ENCODE results near the gene TXNRD2. TPM values are rescaled to one million over a fixed set of nuclear protein-coding genes. Genes with fewer than 3 reads are reported as not detected.

The TXNRD2 gene
- total and polyA plus RNA-seq, 2 donors (not counting 1 experiment from before 2014, with no cell fraction given) = 24.8 to 36.2 TPM

GRCh38 chr22:19961201-19961580, 19.6 kb upstream of the TXNRD2 start:
- TF ChIP-seq CTCF (IDR thresholded peaks at IDR 0.05) = no peak
- TF ChIP-seq EZH2 (IDR thresholded peaks at IDR 0.05; ENCODE audit: borderline replicate concordance, insufficient read depth, low read depth, low read length, poor library complexity, severe bottlenecking) = no peak
- H3K9me3 Mint-ChIP-seq (ENCODE audit: insufficient read depth) = no peaks in the 10 kb centered on the region
- no peak overlapping the region for H3K4me3 Mint-ChIP-seq
- DNase-seq (no peak), ATAC-seq (ENCODE audit: low read depth) (no peak)
- intact Hi-C loops (cut with micrococcal nuclease) = no loop called here
- no peak overlapping the region for H3K4me2 ChIP-seq (replicated peaks; ENCODE audit: low read depth, low read length, poor library complexity, severe bottlenecking)
- no peaks in the 10 kb centered on the region for H3K4me1 ChIP-seq (ENCODE audit: control insufficient read depth in 2 of 2, insufficient read depth in 2 of 2, low read length in 2 of 2)
- H3K9me3 ChIP-seq (ENCODE audit: control extremely low read depth in 1 of 3, control insufficient read depth in 2 of 3, insufficient read depth in 1 of 3, low read length in 2 of 3) = peaks cover 0 to 3% (median 0%) of the 10 kb centered on the region in 3 donors
- H2AFZ ChIP-seq (ENCODE audit: insufficient read depth, low read depth, low read length, poor library complexity, severe bottlenecking) = no peak overlapping the region
- ChIA-PET CTCF (no interaction called here), POLR2A (no interaction called here)
- no peak overlapping the region for H3K9ac ChIP-seq (ENCODE audit: low read length)
- 90% methylated on average over 9 of the region's 9 CpGs for WGBS (ENCODE audit: insufficient coverage)
- no peak overlapping the region for H3K27ac ChIP-seq (ENCODE audit: low read length in 2 of 2)
- peaks cover 39% of the 10 kb centered on the region for H4K20me1 ChIP-seq (ENCODE audit: control insufficient read depth, insufficient read depth, low read length, poor library complexity, severe bottlenecking)
- H3K79me2 ChIP-seq (ENCODE audit: control insufficient read depth, insufficient read depth, low read length) = peaks cover 22% of the 10 kb centered on the region
- H3K4me1 Mint-ChIP-seq = peaks cover 12% of the 10 kb centered on the region
- H3K36me3 ChIP-seq (replicated peaks in 1 of 2; ENCODE audit: control extremely low read depth in 1 of 2, control insufficient read depth in 1 of 2, extremely low read depth in 1 of 2, insufficient read depth in 2 of 2, low read length in 1 of 2) = peaks cover 0 to 8% of the 10 kb centered on the region in 2 experiments
- H3K27me3 ChIP-seq (replicated peaks in 1 of 4; ENCODE audit: control extremely low read depth in 1 of 4, control insufficient read depth in 3 of 4, insufficient read depth in 4 of 4, low read length in 3 of 4) = no peaks in the 10 kb centered on the region
- no peak overlapping the region for H3K27ac Mint-ChIP-seq
- H3K27me3 Mint-ChIP-seq = no peaks in the 10 kb centered on the region
- H3K4me3 ChIP-seq (ENCODE audit: control extremely low read depth in 1 of 5, extremely low read depth in 1 of 5, insufficient read depth in 1 of 5, low read depth in 2 of 5, low read length in 4 of 5) = no peak overlapping the region

- Mint-ChIP-seq H3K9me3 (ENCODE audit: insufficient read depth) (no peaks in the 10 kb centered on the region), H3K27me3 (no peaks in the 10 kb centered on the region), H3K4me1 (peaks cover 14% of the 10 kb centered on the region), H3K27ac (no peak overlapping the region), H3K4me3 (no peak overlapping the region)
- ChIA-PET POLR2A (no interaction called here), CTCF (no interaction called here)
- no peak overlapping the region for H2AFZ ChIP-seq (ENCODE audit: insufficient read depth, low read depth, low read length, poor library complexity, severe bottlenecking)
- ATAC-seq (ENCODE audit: low read depth) = no peak
- H4K20me1 ChIP-seq (ENCODE audit: control insufficient read depth, insufficient read depth, low read length, poor library complexity, severe bottlenecking) = peaks cover 41% of the 10 kb centered on the region
- 96% methylated on average over 7 of the region's 12 CpGs for whole genome bisulfite sequencing (ENCODE audit: insufficient coverage)
- TF ChIP-seq EZH2 (IDR thresholded peaks at IDR 0.05; ENCODE audit: borderline replicate concordance, insufficient read depth, low read depth, low read length, poor library complexity, severe bottlenecking) (no peak), CTCF (IDR thresholded peaks at IDR 0.05) (no peak)
- DNase-seq = no peak
- H3K4me3 ChIP-seq (ENCODE audit: control extremely low read depth in 1 of 5, extremely low read depth in 1 of 5, insufficient read depth in 1 of 5, low read depth in 2 of 5, low read length in 4 of 5) = no peak overlapping the region
- H3K4me1 ChIP-seq (ENCODE audit: control insufficient read depth in 2 of 2, insufficient read depth in 2 of 2, low read length in 2 of 2) = no peaks in the 10 kb centered on the region
- peaks cover 0 to 3% (median 0%) of the 10 kb centered on the region in 3 donors for H3K9me3 ChIP-seq (ENCODE audit: control extremely low read depth in 1 of 3, control insufficient read depth in 2 of 3, insufficient read depth in 1 of 3, low read length in 2 of 3)
- H3K36me3 ChIP-seq (replicated peaks in 1 of 2; ENCODE audit: control extremely low read depth in 1 of 2, control insufficient read depth in 1 of 2, extremely low read depth in 1 of 2, insufficient read depth in 2 of 2, low read length in 1 of 2) = peaks cover 0 to 8% of the 10 kb centered on the region in 2 experiments
- intact Hi-C loops (cut with micrococcal nuclease) = no loop called here
- H3K79me2 ChIP-seq (ENCODE audit: control insufficient read depth, insufficient read depth, low read length) = peaks cover 22% of the 10 kb centered on the region
- H3K27me3 ChIP-seq (replicated peaks in 1 of 4; ENCODE audit: control extremely low read depth in 1 of 4, control insufficient read depth in 3 of 4, insufficient read depth in 4 of 4, low read length in 3 of 4) = no peaks in the 10 kb centered on the region
- no peak overlapping the region for H3K9ac ChIP-seq (ENCODE audit: low read length)
- H3K4me2 ChIP-seq (replicated peaks; ENCODE audit: low read depth, low read length, poor library complexity, severe bottlenecking) = no peak overlapping the region
- no peak overlapping the region for H3K27ac ChIP-seq (ENCODE audit: low read length in 2 of 2)
Observed at GRCh38 chr22:19960491-19961200, 19.0 kb upstream of the TXNRD2 start.
